DND-41 (cell line): ENCODE data around the gene ASCC2.

Source experiments
- CTCF ChIP-seq: IDR thresholded peaks from 2 replicates; pipeline ENCODE4 v1.5.1; 2012; ENCODE audit warnings: borderline replicate concordance, low read length, moderate library complexity, mild to moderate bottlenecking; ENCODE audit not compliant: poor library complexity, severe bottlenecking; ENCODE audit errors: extremely low read depth
- EZH2 ChIP-seq: IDR thresholded peaks from 3 replicates; pipeline ENCODE4 v1.6.1; 2012; ENCODE audit warnings: borderline replicate concordance, low read depth, mild to moderate bottlenecking, moderate library complexity, low read length, inconsistent platforms; ENCODE audit not compliant: severe bottlenecking

GRCh38 chr22:29799217-29799680 lies 38.8 kb downstream of the ASCC2 start:
- TF ChIP-seq EZH2 (no peak), CTCF (no peak)
